ENCODE results near the gene PLPPR3. TPM values are rescaled to one million over a fixed set of nuclear protein-coding genes. Genes with fewer than 3 reads are reported as not detected.

PLPPR3 gene
- total and polyA plus RNA-seq, 10 donors = 0.03 to 0.79 (median 0.42) TPM; not detected in 4

DNA sequence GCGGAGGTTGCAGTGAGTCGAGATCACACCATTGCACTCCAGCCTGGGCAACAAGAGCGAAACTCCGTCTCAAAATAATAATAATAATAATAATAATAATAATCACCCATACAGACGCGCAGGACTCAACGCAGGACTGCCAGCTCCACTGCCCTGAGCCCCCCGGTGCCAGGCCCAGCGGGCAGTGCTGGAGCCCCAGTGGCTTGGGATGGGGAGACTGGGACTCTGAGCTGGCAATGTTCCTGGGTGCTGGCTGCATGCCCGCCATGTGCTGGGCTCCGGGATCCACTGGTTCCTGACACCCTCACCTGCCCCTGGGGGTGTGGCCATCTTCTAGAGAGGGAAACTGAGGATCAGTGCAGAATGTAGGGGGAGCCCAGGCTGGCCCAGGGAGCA lies 5.6 kb upstream of the PLPPR3 start:
- no peak for DNase-seq
- Histone ChIP-seq H3K4me1 (peaks cover 0 to 77% (median 20%) of the 10 kb centered on the region in 6 donors), H3K27me3 (replicated peaks in 1 of 7) (peaks cover 0 to 63% (median 18%) of the 10 kb centered on the region in 7 donors), H3K27ac (peak overlapping the region in 1 of 8 donors; percentile 31), H3K9me3 (no peaks in the 10 kb centered on the region), H3K4me3 (no peak overlapping the region), H3K36me3 (no peaks in the 10 kb centered on the region)
- TF ChIP-seq POLR2AphosphoS5 (IDR thresholded peaks at IDR 0.05) (no peak), POLR2A (IDR thresholded peaks at IDR 0.05) (no peak)
- TF ChIP-seq, protein P1, sequence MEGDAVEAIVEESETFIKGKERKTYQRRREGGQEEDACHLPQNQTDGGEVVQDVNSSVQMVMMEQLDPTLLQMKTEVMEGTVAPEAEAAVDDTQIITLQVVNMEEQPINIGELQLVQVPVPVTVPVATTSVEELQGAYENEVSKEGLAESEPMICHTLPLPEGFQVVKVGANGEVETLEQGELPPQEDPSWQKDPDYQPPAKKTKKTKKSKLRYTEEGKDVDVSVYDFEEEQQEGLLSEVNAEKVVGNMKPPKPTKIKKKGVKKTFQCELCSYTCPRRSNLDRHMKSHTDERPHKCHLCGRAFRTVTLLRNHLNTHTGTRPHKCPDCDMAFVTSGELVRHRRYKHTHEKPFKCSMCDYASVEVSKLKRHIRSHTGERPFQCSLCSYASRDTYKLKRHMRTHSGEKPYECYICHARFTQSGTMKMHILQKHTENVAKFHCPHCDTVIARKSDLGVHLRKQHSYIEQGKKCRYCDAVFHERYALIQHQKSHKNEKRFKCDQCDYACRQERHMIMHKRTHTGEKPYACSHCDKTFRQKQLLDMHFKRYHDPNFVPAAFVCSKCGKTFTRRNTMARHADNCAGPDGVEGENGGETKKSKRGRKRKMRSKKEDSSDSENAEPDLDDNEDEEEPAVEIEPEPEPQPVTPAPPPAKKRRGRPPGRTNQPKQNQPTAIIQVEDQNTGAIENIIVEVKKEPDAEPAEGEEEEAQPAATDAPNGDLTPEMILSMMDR (IDR thresholded peaks at IDR 0.05 in 8 of 11, conservative IDR thresholded peaks at IDR 0.05 in 3 of 11) = no peak
- WGBS, 5 donors = 72 to 92% (median 83%) methylated on average over 11 of the region's 11 CpGs
- intact Hi-C loops (cut with DNase I; ENCODE audit: low total_unique reads) = no loop called here

DNA sequence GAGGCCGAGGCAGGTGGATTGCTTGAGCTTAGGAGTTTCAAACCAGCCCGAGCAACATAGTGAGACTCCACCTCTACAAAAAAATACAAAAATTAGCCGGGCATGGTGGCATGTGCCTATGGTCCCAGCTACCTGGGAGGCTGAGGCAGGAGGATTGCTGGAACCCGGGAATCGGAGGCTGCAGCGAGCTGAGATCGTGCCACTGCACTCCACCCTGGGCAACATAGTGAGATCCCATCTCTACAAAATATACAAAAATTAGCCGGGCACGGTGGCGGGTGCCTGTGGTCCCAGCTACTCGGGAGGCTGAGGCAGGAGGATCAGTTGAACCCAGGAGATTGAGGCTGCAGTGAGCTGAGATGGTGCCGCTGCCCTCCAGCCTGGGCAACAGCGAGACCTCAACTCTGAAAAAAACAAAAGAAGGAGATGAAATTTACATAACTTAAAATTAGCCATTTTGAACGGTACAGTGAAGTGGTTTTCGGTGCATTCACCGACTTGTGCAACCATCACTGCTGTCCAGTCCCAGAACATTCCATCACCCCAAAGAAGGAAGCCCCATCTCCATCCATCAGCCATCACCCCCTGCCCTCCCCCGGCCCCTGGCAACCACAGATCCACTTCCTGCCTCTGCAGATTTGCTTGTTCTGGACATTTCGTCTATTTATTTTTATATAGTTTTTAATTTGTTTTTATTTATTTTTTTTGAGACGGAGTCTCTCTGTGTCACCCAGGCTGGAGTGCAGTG lies 4.3 kb upstream of the PLPPR3 start:
- intact Hi-C loops (cut with DNase I; ENCODE audit: low total_unique reads) = no loop called here
- TF ChIP-seq, protein P1 (IDR thresholded peaks at IDR 0.05 in 8 of 11, conservative IDR thresholded peaks at IDR 0.05 in 3 of 11) = no peak
- TF ChIP-seq POLR2AphosphoS5 (IDR thresholded peaks at IDR 0.05) = no peak
- no peak for TF ChIP-seq POLR2A (IDR thresholded peaks at IDR 0.05)
- Histone ChIP-seq H3K36me3 (no peaks in the 10 kb centered on the region), H3K9me3 (no peaks in the 10 kb centered on the region), H3K27ac (no peak overlapping the region), H3K4me1 (peaks cover 0 to 79% (median 30%) of the 10 kb centered on the region in 6 donors), H3K27me3 (replicated peaks in 1 of 7) (peaks cover 0 to 64% (median 31%) of the 10 kb centered on the region in 7 donors), H3K4me3 (no peak overlapping the region)
- WGBS, 5 donors = 63 to 75% (median 68%) methylated on average over 18 to 19 of the region's 19 CpGs
- no peak for DNase-seq

DNA sequence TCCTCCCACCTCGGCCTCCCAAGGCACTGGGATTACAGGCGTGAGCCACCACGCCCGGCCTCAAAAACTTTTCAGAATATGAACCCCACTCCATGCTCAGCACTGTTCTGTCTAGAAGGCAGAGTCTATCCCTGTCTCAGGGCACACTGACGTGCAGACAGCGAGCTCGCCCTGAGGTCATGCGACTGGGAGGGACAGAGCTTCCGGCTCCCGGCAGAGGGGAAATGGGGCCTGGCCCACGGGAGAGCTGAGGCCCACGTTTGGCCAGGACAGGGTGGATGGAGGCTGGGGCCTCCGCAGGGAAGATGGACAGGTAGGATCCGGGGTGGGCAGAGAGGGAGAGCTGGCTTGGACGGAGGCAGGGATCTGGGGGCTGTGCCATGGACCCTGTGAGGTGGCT lies 3.1 kb upstream of the PLPPR3 start:
- Histone ChIP-seq H3K27ac (no peak overlapping the region), H3K4me1 (peaks cover 0 to 71% (median 32%) of the 10 kb centered on the region in 6 donors), H3K27me3 (replicated peaks in 1 of 7) (peaks cover 0 to 55% (median 31%) of the 10 kb centered on the region in 7 donors), H3K36me3 (no peaks in the 10 kb centered on the region), H3K4me3 (no peak overlapping the region), H3K9me3 (no peaks in the 10 kb centered on the region)
- DNase-seq = peak; percentile 69
- TF ChIP-seq, protein P1 (IDR thresholded peaks at IDR 0.05 in 8 of 11, conservative IDR thresholded peaks at IDR 0.05 in 3 of 11) = no peak
- no peak for TF ChIP-seq POLR2A (IDR thresholded peaks at IDR 0.05)
- TF ChIP-seq POLR2AphosphoS5 (IDR thresholded peaks at IDR 0.05) = peak in 1 of 3 donors; percentile 37
- intact Hi-C loops (cut with DNase I; ENCODE audit: low total_unique reads) = no loop called here
- 46 to 71% (median 57%) methylated on average over 14 to 15 of the region's 15 CpGs for WGBS, 5 donors

DNA sequence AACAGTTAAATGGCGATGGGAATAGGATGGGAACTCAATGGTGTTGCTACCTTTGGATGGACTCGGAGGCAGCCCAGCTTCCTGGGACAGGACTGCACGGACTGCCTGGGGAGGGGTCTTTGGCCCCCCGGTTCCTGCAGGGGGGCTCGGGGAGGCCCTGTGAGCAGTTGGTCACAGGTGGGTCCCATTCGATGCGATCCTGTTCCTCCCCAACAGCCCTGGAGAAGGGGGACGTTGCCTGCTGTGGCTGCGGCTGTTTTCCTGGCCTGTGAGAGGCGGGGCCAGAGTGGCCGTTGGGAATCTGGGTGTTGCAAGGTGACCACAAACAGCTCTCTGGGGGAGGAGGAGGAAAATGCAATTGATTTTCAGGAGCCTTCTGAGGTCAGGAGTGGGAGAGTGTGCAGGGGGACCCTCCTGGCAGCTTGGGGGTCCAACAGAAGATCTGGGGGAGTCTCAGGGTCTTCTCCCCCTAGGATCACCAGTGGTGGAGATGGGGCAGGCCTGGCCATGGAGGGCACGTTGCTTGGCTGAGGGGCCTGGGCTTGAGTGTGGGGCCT lies 1.9 kb upstream of the PLPPR3 start:
- intact Hi-C loops (cut with DNase I; ENCODE audit: low total_unique reads) = no loop called here
- Histone ChIP-seq H3K9me3 (no peaks in the 10 kb centered on the region), H3K27me3 (replicated peaks in 1 of 7) (peaks cover 0 to 48% (median 31%) of the 10 kb centered on the region in 7 donors), H3K36me3 (no peaks in the 10 kb centered on the region), H3K4me1 (peaks cover 0 to 71% (median 32%) of the 10 kb centered on the region in 6 donors), H3K4me3 (no peak overlapping the region), H3K27ac (no peak overlapping the region)
- TF ChIP-seq, protein P1 (IDR thresholded peaks at IDR 0.05 in 8 of 11, conservative IDR thresholded peaks at IDR 0.05 in 3 of 11) = no peak
- TF ChIP-seq POLR2AphosphoS5 (IDR thresholded peaks at IDR 0.05) = no peak
- no peak for TF ChIP-seq POLR2A (IDR thresholded peaks at IDR 0.05)
- no peak for DNase-seq
- WGBS, 5 donors = 36 to 64% (median 44%) methylated on average over 12 of the region's 12 CpGs
